Fibroblast of lung (primary cell): ENCODE data around the gene CP. TPM values are rescaled to one million over a fixed set of nuclear protein-coding genes. Genes with fewer than 3 reads are reported as not detected.

Experiments used
- DNase-seq, 2 donors: peaks; one replicate each; pipeline versions ENCODE4 v3.0.0 to v3.0.0-alpha.2; 2010; ENCODE audit warnings: low read depth in 2 of 2
- H2AFZ ChIP-seq: 2 replicates; pipeline ENCODE4 v1.5.1; 2012; ENCODE audit warnings: low read length, control low read depth, inconsistent platforms
- H3K27ac ChIP-seq: 2 replicates; pipeline ENCODE4 v1.5.1; 2011; ENCODE audit warnings: low read length, control low read depth; ENCODE audit not compliant: insufficient read depth
- H3K27me3 ChIP-seq: 2 replicates; pipeline ENCODE4 v1.5.1; 2011; ENCODE audit warnings: mild to moderate bottlenecking, low read length; ENCODE audit not compliant: control insufficient read depth, insufficient read depth
- H3K36me3 ChIP-seq: 2 replicates; pipeline ENCODE4 v1.5.1; 2011; ENCODE audit warnings: low read length; ENCODE audit not compliant: control insufficient read depth, insufficient read depth
- H3K4me1 ChIP-seq: 2 replicates; pipeline ENCODE4 v1.5.1; 2011; ENCODE audit warnings: low read length; ENCODE audit not compliant: control insufficient read depth, insufficient read depth; ENCODE audit errors: extremely low read depth
- H3K4me2 ChIP-seq: 2 replicates; pipeline ENCODE4 v1.5.1; 2011; ENCODE audit warnings: low read length, control low read depth; ENCODE audit not compliant: insufficient read depth; ENCODE audit errors: extremely low read depth
- H3K4me3 ChIP-seq, 4 experiments: fragments of 200-600 bp in 1 of 4; sonication (generic) in 1 of 4; replicated peaks in 1 of 4; 2 replicates each; pipeline ENCODE4 v1.5.1; 2011 to 2016; ENCODE audit warnings: low read length in 4 of 4, low read depth in 3 of 4, mild to moderate bottlenecking in 3 of 4, control low read depth in 2 of 4, inconsistent platforms in 1 of 4, mixed read lengths in 1 of 4; ENCODE audit not compliant: insufficient read depth in 1 of 4; ENCODE audit errors: control extremely low read depth in 1 of 4
- H3K79me2 ChIP-seq: 2 replicates; pipeline ENCODE4 v1.5.1; 2012; ENCODE audit warnings: mild to moderate bottlenecking, low read length, inconsistent platforms; ENCODE audit not compliant: control insufficient read depth, insufficient read depth
- H3K9ac ChIP-seq: 2 replicates; pipeline ENCODE4 v1.5.1; 2011; ENCODE audit warnings: mild to moderate bottlenecking, low read length, control low read depth; ENCODE audit not compliant: insufficient read depth
- H3K9me3 ChIP-seq: 2 replicates; pipeline ENCODE4 v1.5.1; 2012; ENCODE audit warnings: low read depth, low read length; ENCODE audit not compliant: control insufficient read depth, insufficient read depth
- H4K20me1 ChIP-seq: 2 replicates; pipeline ENCODE4 v1.5.1; 2011; ENCODE audit warnings: low read length; ENCODE audit not compliant: control insufficient read depth, insufficient read depth; ENCODE audit errors: extremely low read depth
- CTCF ChIP-seq, 2 donors: IDR thresholded peaks in 1 of 2; conservative IDR thresholded peaks in 1 of 2; 1 replicate in 1 of 2; 2 replicates in 1 of 2; pipeline ENCODE4 v1.5.1; 2011 to 2012; ENCODE audit warnings: low read length in 2 of 2, control low read depth in 1 of 2, inconsistent platforms in 1 of 2, low read depth in 1 of 2, mild to moderate bottlenecking in 1 of 2
- EZH2 ChIP-seq: IDR thresholded peaks from 2 replicates; pipeline ENCODE4 v1.5.1; 2012; ENCODE audit warnings: low read length, control low read depth, mild to moderate bottlenecking; ENCODE audit errors: missing control alignments
- polyA plus RNA-seq, 2 donors: library from polyadenylated mRNA; depleted of rRNA in 1 of 2; stranded (reverse) in 1 of 2; unstranded in 1 of 2; fragments of >200 nt; gene quantifications; 2 replicates each; pipeline ENCODE4 v1.2.1, GENCODE V29; 2011 to 2012; ENCODE audit warnings: missing spikeins in 1 of 2
- total RNA-seq: library from RNA; depleted of rRNA; stranded (reverse); fragments of >200 nt; gene quantifications from 2 replicates; pipeline ENCODE4 v1.2.1, GENCODE V29; 2014

The CP gene
- total and polyA plus RNA-seq, 2 donors (not counting 1 experiment from before 2014, with no cell fraction given) = 0.03 TPM; not detected in 1

GRCh38 chr3:149231871-149232270 is 10.2 kb upstream of the CP start:
- H3K79me2 ChIP-seq = no peaks in the 10 kb centered on the region
- H3K4me2 ChIP-seq = no peak overlapping the region
- H3K9me3 ChIP-seq = no peaks in the 10 kb centered on the region
- no peak overlapping the region for H3K27ac ChIP-seq
- no peaks in the 10 kb centered on the region for H3K27me3 ChIP-seq
- TF ChIP-seq CTCF (conservative IDR thresholded peaks at IDR 0.05 in 1 of 2, IDR thresholded peaks at IDR 0.05 in 1 of 2; ENCODE audit: low read depth in 1 of 2, low read length in 2 of 2) (no peak), EZH2 (no peak)
- DNase-seq = no peak
- no peak overlapping the region for H2AFZ ChIP-seq
- H3K4me1 ChIP-seq = no peaks in the 10 kb centered on the region
- H3K36me3 ChIP-seq = no peaks in the 10 kb centered on the region
- H4K20me1 ChIP-seq = no peaks in the 10 kb centered on the region
- no peak overlapping the region for H3K9ac ChIP-seq
- no peak overlapping the region for H3K4me3 ChIP-seq

- H3K9me3 ChIP-seq = no peaks in the 10 kb centered on the region
- H3K27me3 ChIP-seq = no peaks in the 10 kb centered on the region
- H3K27ac ChIP-seq = no peak overlapping the region
- H3K4me3 ChIP-seq = no peak overlapping the region
- H3K4me2 ChIP-seq = no peak overlapping the region
- peaks cover 2% of the 10 kb centered on the region for H3K4me1 ChIP-seq
- no peak for TF ChIP-seq CTCF (conservative IDR thresholded peaks at IDR 0.05 in 1 of 2, IDR thresholded peaks at IDR 0.05 in 1 of 2; ENCODE audit: low read depth in 1 of 2, low read length in 2 of 2)
- no peak for TF ChIP-seq EZH2
- no peak overlapping the region for H2AFZ ChIP-seq
- no peaks in the 10 kb centered on the region for H3K79me2 ChIP-seq
- no peak overlapping the region for H3K9ac ChIP-seq
- H4K20me1 ChIP-seq = no peaks in the 10 kb centered on the region
- no peaks in the 10 kb centered on the region for H3K36me3 ChIP-seq
- DNase-seq = peak in 1 of 2 donors; percentile 69
Observed at GRCh38 chr3:149227591-149228268, 6.1 kb upstream of the CP start.

- H3K27ac ChIP-seq = no peak overlapping the region
- no peaks in the 10 kb centered on the region for H3K27me3 ChIP-seq
- TF ChIP-seq EZH2 (no peak), CTCF (conservative IDR thresholded peaks at IDR 0.05 in 1 of 2, IDR thresholded peaks at IDR 0.05 in 1 of 2; ENCODE audit: low read depth in 1 of 2, low read length in 2 of 2) (no peak)
- H4K20me1 ChIP-seq = no peaks in the 10 kb centered on the region
- no peak overlapping the region for H3K4me3 ChIP-seq
- H3K9ac ChIP-seq = no peak overlapping the region
- no peak overlapping the region for H3K4me2 ChIP-seq
- no peaks in the 10 kb centered on the region for H3K9me3 ChIP-seq
- H3K36me3 ChIP-seq = no peaks in the 10 kb centered on the region
- no peak for DNase-seq
- no peaks in the 10 kb centered on the region for H3K79me2 ChIP-seq
- no peak overlapping the region for H2AFZ ChIP-seq
- peaks cover 2% of the 10 kb centered on the region for H3K4me1 ChIP-seq
Observed at GRCh38 chr3:149226776-149227175, 5.1 kb upstream of the CP start.
